Liver (tissue), 9 donors: Measurements from ENCODE around the gene RAB37. TPM values are rescaled to one million over a fixed set of nuclear protein-coding genes. Genes with fewer than 3 reads are reported as not detected.

ENCODE experiments used
- DNase-seq: peaks from one replicate; pipeline ENCODE4 v3.0.0-alpha.2; 2017; ENCODE audit warnings: low spot score
- H3K27ac ChIP-seq, 2 donors: one replicate each; pipeline ENCODE4 v1.7.0; 2013; ENCODE audit warnings: inconsistent platforms in 2 of 2, low read length in 2 of 2, control low read depth in 1 of 2, low read depth in 1 of 2, mild to moderate bottlenecking in 1 of 2
- H3K27me3 ChIP-seq, 4 donors: one replicate each; pipeline versions ENCODE4 v1.6.1 to v1.7.0; 2013; ENCODE audit warnings: low read length in 3 of 4, inconsistent platforms in 1 of 4, mild to moderate bottlenecking in 1 of 4, moderate library complexity in 1 of 4; ENCODE audit not compliant: control insufficient read depth in 4 of 4, insufficient read depth in 4 of 4
- H3K36me3 ChIP-seq, 4 donors: one replicate each; pipeline versions ENCODE4 v1.6.1 to v1.7.0; 2013; ENCODE audit warnings: low read length in 3 of 4, mild to moderate bottlenecking in 3 of 4, low read depth in 1 of 4, moderate library complexity in 1 of 4; ENCODE audit not compliant: control insufficient read depth in 4 of 4, insufficient read depth in 3 of 4
- H3K4me1 ChIP-seq, 4 donors: one replicate each; pipeline versions ENCODE4 v1.6.1 to v1.7.0; 2013; ENCODE audit warnings: low read length in 3 of 4, mild to moderate bottlenecking in 3 of 4, moderate library complexity in 1 of 4; ENCODE audit not compliant: control insufficient read depth in 4 of 4, insufficient read depth in 4 of 4
- H3K4me3 ChIP-seq, 3 donors: one replicate each; pipeline versions ENCODE4 v1.6.1 to v1.7.0; 2013; ENCODE audit warnings: low read length in 3 of 3, control low read depth in 1 of 3, low read depth in 1 of 3, mild to moderate bottlenecking in 1 of 3
- H3K9ac ChIP-seq, 2 donors: one replicate each; pipeline ENCODE4 v1.7.0; 2013; ENCODE audit warnings: low read length in 2 of 2, mild to moderate bottlenecking in 2 of 2, moderate library complexity in 2 of 2, control low read depth in 1 of 2, low read depth in 1 of 2
- H3K9me3 ChIP-seq, 4 donors: one replicate each; pipeline versions ENCODE4 v1.6.1 to v1.7.0; 2013; ENCODE audit warnings: low read length in 3 of 4; ENCODE audit not compliant: control insufficient read depth in 4 of 4
- ATF3 ChIP-seq: IDR thresholded peaks from 2 replicates; pipeline ENCODE4 v1.6.1; 2016; ENCODE audit warnings: antibody characterized with exemption
- CTCF ChIP-seq: fragments of 150-350 bp; IDR thresholded peaks from 2 replicates; pipeline ENCODE4 v1.5.1; 2017; ENCODE audit warnings: improper control_type of control experiment, low read depth, low read length; ENCODE audit not compliant: missing input control
- EGR1 ChIP-seq, 2 donors: IDR thresholded peaks; 2 replicates each; pipeline ENCODE4 v1.6.1; 2016 to 2018; ENCODE audit warnings: antibody characterized with exemption in 2 of 2, low read depth in 2 of 2
- FOXA1 ChIP-seq: IDR thresholded peaks from 2 replicates; pipeline ENCODE4 v1.6.1; 2016; ENCODE audit warnings: antibody characterized with exemption
- FOXA2 ChIP-seq: IDR thresholded peaks from 2 replicates; pipeline ENCODE4 v1.6.1; 2016; ENCODE audit warnings: antibody characterized with exemption
- GABPA ChIP-seq, 2 donors: IDR thresholded peaks in 1 of 2; conservative IDR thresholded peaks in 1 of 2; 2 replicates each; pipeline ENCODE4 v1.6.1; 2016; ENCODE audit warnings: antibody characterized with exemption in 2 of 2, mild to moderate bottlenecking in 1 of 2, moderate library complexity in 1 of 2
- HNF4A ChIP-seq, 2 donors: conservative IDR thresholded peaks; 2 replicates each; pipeline ENCODE4 v1.6.1; 2016; ENCODE audit warnings: antibody characterized with exemption in 2 of 2, mild to moderate bottlenecking in 2 of 2
- HNF4G ChIP-seq: IDR thresholded peaks from 2 replicates; pipeline ENCODE4 v1.6.1; 2016; ENCODE audit warnings: antibody characterized with exemption
- JUND ChIP-seq, 2 donors: IDR thresholded peaks; 2 replicates each; pipeline ENCODE4 v1.6.1; 2016; ENCODE audit warnings: antibody characterized with exemption in 2 of 2
- MAX ChIP-seq: IDR thresholded peaks from 2 replicates; pipeline ENCODE4 v1.6.1; 2016; ENCODE audit warnings: antibody characterized with exemption
- NR2F2 ChIP-seq: IDR thresholded peaks from 2 replicates; pipeline ENCODE4 v1.6.1; 2016; ENCODE audit warnings: antibody characterized with exemption
- RAD21 ChIP-seq, 2 donors: IDR thresholded peaks; 2 replicates each; pipeline ENCODE4 v1.6.1; 2016; ENCODE audit warnings: antibody characterized with exemption in 2 of 2, mild to moderate bottlenecking in 2 of 2
- REST ChIP-seq: IDR thresholded peaks from 2 replicates; pipeline ENCODE4 v1.6.1; 2016; ENCODE audit warnings: antibody characterized with exemption, mild to moderate bottlenecking
- RXRA ChIP-seq, 2 donors: IDR thresholded peaks; 2 replicates each; pipeline ENCODE4 v1.6.1; 2017 to 2018; ENCODE audit warnings: antibody characterized with exemption in 2 of 2, mild to moderate bottlenecking in 1 of 2
- SP1 ChIP-seq: IDR thresholded peaks from 2 replicates; pipeline ENCODE4 v1.6.1; 2018; ENCODE audit warnings: antibody characterized with exemption, mild to moderate bottlenecking
- TAF1 ChIP-seq: conservative IDR thresholded peaks from 2 replicates; pipeline ENCODE4 v1.6.1; 2016; ENCODE audit warnings: antibody characterized with exemption, mild to moderate bottlenecking
- YY1 ChIP-seq: IDR thresholded peaks from 2 replicates; pipeline ENCODE4 v1.6.1; 2016; ENCODE audit warnings: antibody characterized with exemption, mild to moderate bottlenecking
- ZBTB33 ChIP-seq: IDR thresholded peaks from 2 replicates; pipeline ENCODE4 v1.6.1; 2016; ENCODE audit warnings: antibody characterized with exemption
- WGBS: extraction: QIAGEN DNeasy Blood & Tissue Kit; methylation state at CpG from one replicate; pipeline ENCODE4 v1.1.7; 2013; 5-methylcytosine and 5-hydroxymethylcytosine counted together
- polyA plus RNA-seq, 2 donors: library from polyadenylated mRNA; stranded (reverse) in 1 of 2; unstranded in 1 of 2; fragments of 200-250 nt in 1 of 2; fragments of >200 nt in 1 of 2; fragmentation: Nextera tagmentation in 1 of 2; extraction: Ambion mirVana in 1 of 2; gene quantifications; one replicate each; pipeline versions ENCODE4 v1.2.1 to v1.2.3, GENCODE V29; 2013 to 2015
- total RNA-seq, 2 donors: library from RNA; depleted of rRNA; stranded (reverse); fragments of >200 nt; gene quantifications; one replicate each; pipeline ENCODE4 v1.2.3, GENCODE V29; 2014
- donor health status: healthy.
- donor health status: healthy.
- donor health status: healthy.
- donor health status: healthy.
- donor health status: healthy.

The RAB37 gene
- total and polyA plus RNA-seq, 4 donors: 5.1 to 8.8 (median 5.6) TPM

GRCh38 chr17:74776990-74777389, 39.9 kb downstream of the RAB37 start:
- 38% methylated on average over 10 of the region's 10 CpGs for WGBS
- Histone ChIP-seq H3K4me1 (peaks cover 2 to 51% (median 27%) of the 10 kb centered on the region in 4 donors), H3K9me3 (no peaks in the 10 kb centered on the region), H3K4me3 (peak overlapping the region; percentile 80 to 96 (median 84)), H3K27me3 (no peaks in the 10 kb centered on the region), H3K36me3 (peaks cover 2 to 11% (median 6%) of the 10 kb centered on the region in 4 donors), H3K27ac (no peak overlapping the region), H3K9ac (peak overlapping the region; percentile 59 to 68)
- TF ChIP-seq GABPA (IDR thresholded peaks at IDR 0.05 in 1 of 2, conservative IDR thresholded peaks at IDR 0.05 in 1 of 2) (no peak), REST (no peak), YY1 (no peak), SP1 (no peak), HNF4A (conservative IDR thresholded peaks at IDR 0.05) (no peak), NR2F2 (no peak), ATF3 (no peak), TAF1 (no peak), MAX (no peak), RAD21 (IDR thresholded peaks at IDR 0.05) (no peak)
- no peak for DNase-seq

- H3K9ac ChIP-seq: no peak overlapping the region
- H3K36me3 ChIP-seq: peaks cover 0 to 5% (median 2%) of the 10 kb centered on the region in 4 donors
- H3K4me3 ChIP-seq: no peak overlapping the region
- TF ChIP-seq ATF3: no peak
- no peak for TF ChIP-seq HNF4G
- no peak for TF ChIP-seq CTCF
- TF ChIP-seq RAD21 (IDR thresholded peaks at IDR 0.05): no peak
- TF ChIP-seq MAX: no peak
- no peak for TF ChIP-seq EGR1 (IDR thresholded peaks at IDR 0.05; ENCODE audit: low read depth in 2 of 2)
- no peak for TF ChIP-seq GABPA (IDR thresholded peaks at IDR 0.05 in 1 of 2, conservative IDR thresholded peaks at IDR 0.05 in 1 of 2)
- no peak for TF ChIP-seq SP1
- no peak for TF ChIP-seq TAF1
- no peak for TF ChIP-seq NR2F2
- TF ChIP-seq HNF4A (conservative IDR thresholded peaks at IDR 0.05): no peak
- no peak for TF ChIP-seq RXRA (IDR thresholded peaks at IDR 0.05)
- TF ChIP-seq YY1: no peak
- no peak for TF ChIP-seq FOXA1
- TF ChIP-seq ZBTB33: no peak
- no peak for TF ChIP-seq FOXA2
- TF ChIP-seq JUND (IDR thresholded peaks at IDR 0.05): no peak
- TF ChIP-seq REST: no peak
- 71% methylated on average over 6 of the region's 6 CpGs for WGBS
- peaks cover 2 to 45% (median 24%) of the 10 kb centered on the region in 4 donors for H3K4me1 ChIP-seq
- DNase-seq: no peak
- no peaks in the 10 kb centered on the region for H3K9me3 ChIP-seq
- H3K27ac ChIP-seq: no peak overlapping the region
- no peaks in the 10 kb centered on the region for H3K27me3 ChIP-seq
Measured at GRCh38 chr17:74777901-74778515, 41.0 kb downstream of the RAB37 start.
